Measurements from ENCODE around the gene CENPP.

Gene CENPP

GRCh38 chr9:92342825-92343488, 17.2 kb downstream of the CENPP start:
- Histone ChIP-seq H3K4me3 (no peak overlapping the region), H3K9me3 (no peaks in the 10 kb centered on the region), H3K4me1 (peaks cover 0 to 14% (median 3%) of the 10 kb centered on the region in 4 donors), H3K27me3 (no peaks in the 10 kb centered on the region), H3K27ac (peak overlapping the region; percentile 54 to 66), H3K36me3 (peaks cover 0 to 9% (median 0%) of the 10 kb centered on the region in 3 donors)
- DNase-seq = no peak
- peak; percentile 36 to 57 for TF ChIP-seq CTCF (IDR thresholded peaks at IDR 0.05)
- intact Hi-C loops (cut with DNase I; ENCODE audit: low total_unique reads) = loop anchor here (5.0 kb wide), 1 partner anchor 94 kb away; no protein-coding TSS in a partner anchor

- no peak for TF ChIP-seq CTCF (IDR thresholded peaks at IDR 0.05)
- DNase-seq = no peak
- H3K4me1 ChIP-seq = peaks cover 0 to 24% (median 8%) of the 10 kb centered on the region in 4 donors
- no peaks in the 10 kb centered on the region for H3K36me3 ChIP-seq
- H3K27me3 ChIP-seq = no peaks in the 10 kb centered on the region
- no peak overlapping the region for H3K27ac ChIP-seq
- no peaks in the 10 kb centered on the region for H3K9me3 ChIP-seq
- H3K4me3 ChIP-seq = no peak overlapping the region
- intact Hi-C loops (cut with DNase I; ENCODE audit: low total_unique reads) = no loop called here
Observed at GRCh38 chr9:92345582-92345981, 19.8 kb downstream of the CENPP start.

- Histone ChIP-seq H3K27me3 (no peaks in the 10 kb centered on the region), H3K4me3 (no peak overlapping the region), H3K9me3 (peaks cover 0 to 6% (median 3%) of the 10 kb centered on the region in 3 donors), H3K27ac (peak overlapping the region; percentile 67 to 75), H3K36me3 (peaks cover 0 to 3% (median 0%) of the 10 kb centered on the region in 3 donors), H3K4me1 (peaks cover 0 to 15% (median 6%) of the 10 kb centered on the region in 4 donors)
- no peak for DNase-seq
- intact Hi-C loops (cut with DNase I; ENCODE audit: low total_unique reads) = no loop called here
- TF ChIP-seq CTCF (IDR thresholded peaks at IDR 0.05) = no peak
Observed at GRCh38 chr9:92349771-92350739, 24.3 kb downstream of the CENPP start.

GRCh38 chr9:92350740-92351133, 25.0 kb downstream of the CENPP start:
- H3K27me3 ChIP-seq = no peaks in the 10 kb centered on the region
- no peak overlapping the region for H3K4me3 ChIP-seq
- peaks cover 0 to 6% (median 6%) of the 10 kb centered on the region in 3 donors for H3K9me3 ChIP-seq
- H3K4me1 ChIP-seq = peaks cover 0 to 15% (median 6%) of the 10 kb centered on the region in 4 donors
- H3K36me3 ChIP-seq = peaks cover 0 to 3% (median 0%) of the 10 kb centered on the region in 3 donors
- DNase-seq = no peak
- intact Hi-C loops (cut with DNase I; ENCODE audit: low total_unique reads) = no loop called here
- H3K27ac ChIP-seq = peak overlapping the region; percentile 67 to 75
- TF ChIP-seq CTCF (IDR thresholded peaks at IDR 0.05) = no peak

GRCh38 chr9:92353051-92353450, 27.3 kb downstream of the CENPP start:
- intact Hi-C loops (cut with DNase I; ENCODE audit: low total_unique reads) = no loop called here

More at GRCh38 chr9:92353051-92353450, 27.3 kb downstream of the CENPP start:
- peaks cover 0 to 3% (median 0%) of the 10 kb centered on the region in 3 donors for H3K36me3 ChIP-seq
- H3K27me3 ChIP-seq = no peaks in the 10 kb centered on the region
- peaks cover 0 to 15% (median 6%) of the 10 kb centered on the region in 4 donors for H3K4me1 ChIP-seq
- no peak for DNase-seq
- peaks cover 0 to 9% (median 6%) of the 10 kb centered on the region in 3 donors for H3K9me3 ChIP-seq
- no peak for TF ChIP-seq CTCF (IDR thresholded peaks at IDR 0.05)
- no peak overlapping the region for H3K4me3 ChIP-seq
- peak overlapping the region in 1 of 2 donors; percentile 75 for H3K27ac ChIP-seq
